Body of pancreas (tissue), 4 donors: ENCODE data around the gene SLC25A30. TPM values are rescaled to one million over a fixed set of nuclear protein-coding genes. Genes with fewer than 3 reads are reported as not detected.
A peak's percentile ranks its signal among the peaks of the same experiment; 100 is the strongest.

Experiments
- ATAC-seq: fragments of 150-250 bp; one replicate; pipeline ENCODE4 v1.9.1; 2016
- DNase-seq, 4 donors: peaks; one replicate each; pipeline ENCODE4 v3.0.0-alpha.2; 2019
- H3K27ac ChIP-seq, 4 donors: fragments of 200-600 bp; sonication (generic); 1 replicate in 3 of 4; 2 replicates in 1 of 4; pipeline versions ENCODE4 v1.5.1 to v1.6.1; 2016 to 2019; ENCODE audit warnings: mild to moderate bottlenecking in 1 of 4, mixed read lengths in 1 of 4, moderate library complexity in 1 of 4
- H3K27me3 ChIP-seq, 2 donors: fragments of 200-600 bp; sonication (generic); one replicate each; pipeline ENCODE4 v1.6.0; 2016; ENCODE audit warnings: mild to moderate bottlenecking in 1 of 2
- H3K36me3 ChIP-seq, 2 donors: fragments of 200-600 bp; sonication (generic); replicated peaks in 1 of 2; 2 replicates each; pipeline ENCODE4 v1.5.1; 2016; ENCODE audit warnings: low read depth in 2 of 2; ENCODE audit not compliant: insufficient read depth in 1 of 2
- H3K4me1 ChIP-seq: fragments of 200-600 bp; sonication (generic); one replicate; pipeline ENCODE4 v1.6.0; 2016
- H3K4me3 ChIP-seq, 2 donors: fragments of 200-600 bp; sonication (generic); 1 replicate in 1 of 2; 2 replicates in 1 of 2; pipeline ENCODE4 v1.5.1; 2016 to 2019
- H3K9me3 ChIP-seq, 3 donors: fragments of 200-600 bp; sonication (generic); 1 replicate in 2 of 3; 2 replicates in 1 of 3; pipeline ENCODE4 v1.5.1; 2016
- CTCF ChIP-seq, 7 experiments: fragments of 450-650 bp in 4 of 7; fragments of 200-600 bp in 3 of 7; sonication (generic) in 3 of 7; IDR thresholded peaks; one replicate each; pipeline ENCODE4 v1.5.1; 2016 to 2019; ENCODE audit warnings: antibody characterized with exemption in 7 of 7
- POLR2A ChIP-seq, 3 donors: fragments of 450-650 bp; IDR thresholded peaks; one replicate each; pipeline ENCODE4 v1.6.1; 2016; ENCODE audit warnings: antibody characterized with exemption in 3 of 3, mild to moderate bottlenecking in 2 of 3
- WGBS, 2 donors: methylation state at CpG; one replicate each; pipeline ENCODE4 v1.1.5; 2017; 5-methylcytosine and 5-hydroxymethylcytosine counted together
- intact Hi-C: fragments of 100-400 bp; cut with DNase I; formaldehyde crosslinking; loops from one replicate; pipeline ENCODE4 v1.15.1; 2023
- total RNA-seq, 2 donors: library from RNA; depleted of rRNA; stranded (reverse); fragments of >200 nt; gene quantifications; one replicate each; pipeline ENCODE4 v1.1.0, GENCODE V29; 2016

The SLC25A30 gene
- total RNA-seq, 2 donors from 2014 or later = 7.3 to 10.1 TPM

DNA sequence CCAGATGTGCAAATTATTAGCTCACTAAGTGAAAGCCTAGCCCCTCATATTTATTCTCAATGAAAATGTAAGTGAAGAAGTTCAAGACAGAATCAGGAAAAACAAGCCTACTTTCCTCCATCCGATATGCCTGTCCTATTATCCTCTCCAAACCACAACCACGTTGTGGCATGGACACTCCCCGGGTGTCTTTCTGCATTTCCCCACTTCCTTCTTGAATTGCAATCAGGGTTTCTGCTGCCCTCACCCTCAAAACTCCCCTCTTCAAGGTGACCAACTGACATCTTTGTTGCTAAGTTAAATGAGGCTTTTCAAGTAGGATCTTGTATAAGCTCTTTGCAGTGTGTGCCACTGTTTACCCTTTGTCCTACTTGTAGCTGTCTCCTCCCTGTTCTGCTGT, 11.8 kb downstream of the SLC25A30 start:
- no peak overlapping the region for H3K4me3 ChIP-seq
- DNase-seq (no peak), ATAC-seq (no peak)
- H3K4me1 ChIP-seq = peaks cover 6% of the 10 kb centered on the region
- 67 to 85% methylated on average over 3 of the region's 3 CpGs for WGBS, 2 donors
- no peak overlapping the region for H3K27ac ChIP-seq
- intact Hi-C loops = no loop called here
- peaks cover 0 to 17% of the 10 kb centered on the region in 2 donors for H3K36me3 ChIP-seq
- H3K27me3 ChIP-seq = no peaks in the 10 kb centered on the region
- H3K9me3 ChIP-seq = no peaks in the 10 kb centered on the region
- TF ChIP-seq POLR2A (IDR thresholded peaks at IDR 0.05) (no peak), CTCF (IDR thresholded peaks at IDR 0.05) (no peak)

DNA sequence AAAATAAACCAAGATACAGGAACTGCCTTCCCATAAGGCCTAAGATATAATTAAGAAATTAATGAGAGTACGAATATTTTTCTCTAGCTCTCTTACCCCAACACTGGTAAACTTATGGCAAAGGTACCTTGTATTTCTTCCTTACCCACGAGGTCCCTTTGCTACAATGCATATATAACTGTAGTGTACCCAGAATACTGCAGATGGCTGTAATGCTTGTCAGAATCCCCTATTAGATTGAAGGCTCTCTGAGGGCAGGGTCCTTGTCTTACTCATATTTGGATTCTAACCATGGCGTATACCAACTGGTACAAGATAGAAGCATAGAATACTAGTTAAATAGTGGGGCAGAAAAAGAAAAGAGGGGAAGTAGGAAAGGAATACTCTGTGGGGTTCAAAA, 15.1 kb downstream of the SLC25A30 start:
- no peaks in the 10 kb centered on the region for H3K9me3 ChIP-seq
- no peak for ATAC-seq
- intact Hi-C loops = no loop called here
- no peak for DNase-seq
- H3K4me3 ChIP-seq = no peak overlapping the region
- H3K27me3 ChIP-seq = no peaks in the 10 kb centered on the region
- H3K27ac ChIP-seq = peak overlapping the region in 2 of 4 donors; percentile 13 to 60
- peaks cover 6% of the 10 kb centered on the region for H3K4me1 ChIP-seq
- TF ChIP-seq POLR2A (IDR thresholded peaks at IDR 0.05) (no peak), CTCF (IDR thresholded peaks at IDR 0.05) (no peak)
- H3K36me3 ChIP-seq = peaks cover 0 to 16% of the 10 kb centered on the region in 2 donors
- WGBS, 2 donors = 79 to 85% methylated on average over 3 of the region's 3 CpGs

DNA sequence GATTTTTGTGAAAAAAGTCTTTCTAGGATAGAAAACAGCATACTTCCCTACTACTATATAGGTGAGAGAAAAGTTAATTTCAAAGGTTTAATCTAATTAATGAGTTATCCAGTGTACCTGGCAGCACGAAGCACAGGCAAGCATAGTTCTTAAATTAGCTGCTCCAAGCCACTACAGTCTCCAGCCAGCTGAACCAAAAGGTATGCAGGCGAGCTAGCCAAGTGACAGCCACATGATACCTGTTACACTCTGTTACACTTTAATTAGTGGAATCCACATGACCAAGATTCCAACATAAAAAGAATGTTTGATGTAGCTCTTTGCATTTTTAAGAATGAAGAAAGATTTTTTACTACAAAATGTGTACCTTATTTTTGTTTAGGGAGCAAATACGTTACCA, 15.5 kb downstream of the SLC25A30 start:
- WGBS, 2 donors = 66 to 69% methylated on average over 3 of the region's 3 CpGs
- Histone ChIP-seq H3K27ac (peak overlapping the region in 2 of 4 donors; percentile 21 to 60), H3K36me3 (peaks cover 0 to 14% of the 10 kb centered on the region in 2 donors), H3K27me3 (no peaks in the 10 kb centered on the region), H3K4me1 (peaks cover 6% of the 10 kb centered on the region), H3K9me3 (no peaks in the 10 kb centered on the region), H3K4me3 (no peak overlapping the region)
- intact Hi-C loops = no loop called here
- DNase-seq = peak in 3 of 4 donors; percentile 19 to 35 (median 29)
- peak; percentile 50 for ATAC-seq
- TF ChIP-seq CTCF (IDR thresholded peaks at IDR 0.05) = no peak
- no peak for TF ChIP-seq POLR2A (IDR thresholded peaks at IDR 0.05)

GRCh38 chr13:45401314-45401713, 16.9 kb downstream of the SLC25A30 start:
- H3K36me3 ChIP-seq = peaks cover 0 to 10% of the 10 kb centered on the region in 2 donors
- intact Hi-C loops = no loop called here
- no peaks in the 10 kb centered on the region for H3K9me3 ChIP-seq
- H3K4me3 ChIP-seq = no peak overlapping the region
- TF ChIP-seq POLR2A (IDR thresholded peaks at IDR 0.05) (no peak), CTCF (IDR thresholded peaks at IDR 0.05) (no peak)
- H3K27ac ChIP-seq = no peak overlapping the region
- 91 to 93% methylated on average over 1 of the region's 1 CpG for WGBS, 2 donors
- H3K4me1 ChIP-seq = peaks cover 6% of the 10 kb centered on the region
- DNase-seq = no peak
- ATAC-seq = no peak
- H3K27me3 ChIP-seq = no peaks in the 10 kb centered on the region

DNA sequence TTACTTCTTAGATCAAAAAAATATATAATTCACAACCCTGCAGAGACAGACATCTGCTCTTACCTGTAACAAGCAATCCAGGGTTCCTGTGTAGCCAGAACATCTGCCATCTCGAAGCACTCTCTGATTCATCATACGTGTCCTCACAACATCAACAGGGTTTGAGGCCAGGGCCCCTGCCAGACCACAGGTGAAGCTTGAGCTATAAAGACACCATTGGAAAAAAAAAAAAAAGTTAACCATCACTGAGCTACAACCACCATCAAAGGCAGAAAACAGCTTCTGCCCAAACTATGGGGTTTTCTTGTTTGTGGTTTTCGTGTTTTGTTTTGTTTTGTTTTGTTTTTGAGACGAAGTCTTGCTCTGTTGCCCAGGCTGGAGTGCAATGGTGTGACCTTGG, 19.3 kb downstream of the SLC25A30 start:
- intact Hi-C loops = no loop called here
- H3K36me3 ChIP-seq = peaks cover 0 to 3% of the 10 kb centered on the region in 2 donors

More for the DNA sequence above, 19.3 kb downstream of the SLC25A30 start:
- no peak overlapping the region for H3K4me3 ChIP-seq
- no peak for TF ChIP-seq POLR2A (IDR thresholded peaks at IDR 0.05)
- TF ChIP-seq CTCF (IDR thresholded peaks at IDR 0.05) = no peak
- no peak overlapping the region for H3K27ac ChIP-seq
- H3K4me1 ChIP-seq = peaks cover 6% of the 10 kb centered on the region
- DNase-seq = no peak
- 74 to 81% methylated on average over 4 of the region's 4 CpGs for WGBS, 2 donors
- no peaks in the 10 kb centered on the region for H3K9me3 ChIP-seq
- no peaks in the 10 kb centered on the region for H3K27me3 ChIP-seq
- ATAC-seq = no peak
